KOPT-K1 (cell line): ENCODE data around the gene CYB5B.

Experiments used
- H3K27ac ChIP-seq: fragments of 200-600 bp; sonication (generic); 2 replicates; pipeline ENCODE4 v1.5.1; 2016; ENCODE audit warnings: antibody characterized with exemption, mild to moderate bottlenecking, low read depth, low read length; ENCODE audit not compliant: poor library complexity, severe bottlenecking
- H3K36me3 ChIP-seq: fragments of 200-600 bp; sonication (generic); 2 replicates; pipeline ENCODE4 v1.5.1; 2017; ENCODE audit warnings: antibody characterized with exemption, mild to moderate bottlenecking, low read length, moderate library complexity; ENCODE audit not compliant: insufficient read depth
- H3K9me3 ChIP-seq: fragments of 200-600 bp; sonication (generic); 2 replicates; pipeline ENCODE4 v1.5.1; 2017; ENCODE audit warnings: antibody characterized with exemption, low read length, mild to moderate bottlenecking; ENCODE audit not compliant: insufficient read depth, poor library complexity, severe bottlenecking

Gene CYB5B

GRCh38 chr16:69501956-69502745 lies 77.7 kb downstream of the CYB5B start:
- Histone ChIP-seq H3K9me3 (no peaks in the 10 kb centered on the region), H3K27ac (no peak overlapping the region)

GRCh38 chr16:69503244-69503643 lies 78.8 kb downstream of the CYB5B start:
- H3K36me3 ChIP-seq, result no peaks in the 10 kb centered on the region
- no peaks in the 10 kb centered on the region for H3K9me3 ChIP-seq
- H3K27ac ChIP-seq, result no peak overlapping the region

More at GRCh38 chr16:69501956-69502745, 77.7 kb downstream of the CYB5B start:
- H3K36me3 ChIP-seq, result no peaks in the 10 kb centered on the region

GRCh38 chr16:69508033-69508755 lies 83.8 kb downstream of the CYB5B start:
- Histone ChIP-seq H3K9me3 (no peaks in the 10 kb centered on the region), H3K27ac (no peak overlapping the region)

GRCh38 chr16:69509125-69509524 lies 84.7 kb downstream of the CYB5B start:
- Histone ChIP-seq H3K27ac (no peak overlapping the region), H3K9me3 (no peaks in the 10 kb centered on the region), H3K36me3 (no peaks in the 10 kb centered on the region)

More at GRCh38 chr16:69508033-69508755, 83.8 kb downstream of the CYB5B start:
- no peaks in the 10 kb centered on the region for H3K36me3 ChIP-seq

GRCh38 chr16:69511651-69512050 lies 87.2 kb downstream of the CYB5B start:
- Histone ChIP-seq H3K27ac (no peak overlapping the region), H3K9me3 (no peaks in the 10 kb centered on the region), H3K36me3 (no peaks in the 10 kb centered on the region)

- Histone ChIP-seq H3K27ac (no peak overlapping the region), H3K36me3 (no peaks in the 10 kb centered on the region), H3K9me3 (no peaks in the 10 kb centered on the region)
Observed at GRCh38 chr16:69513180-69513966, 89.0 kb downstream of the CYB5B start.

- H3K9me3 ChIP-seq, result no peaks in the 10 kb centered on the region
- H3K36me3 ChIP-seq, result no peaks in the 10 kb centered on the region
- H3K27ac ChIP-seq, result no peak overlapping the region
Observed at GRCh38 chr16:69514356-69514755, 89.9 kb downstream of the CYB5B start.
